Subcutaneous adipose tissue (tissue), 4 donors: ENCODE data around the gene NUDT7. TPM values are rescaled to one million over a fixed set of nuclear protein-coding genes. Genes with fewer than 3 reads are reported as not detected.

Experiments used
- CTCF ChIP-seq: fragments of 450-650 bp; IDR thresholded peaks from one replicate; pipeline ENCODE4 v1.5.1; 2016; ENCODE audit warnings: low read depth, mild to moderate bottlenecking, control low read depth, antibody characterized with exemption, moderate library complexity
- total RNA-seq, 4 donors: library from RNA; depleted of rRNA; stranded (reverse); fragments of >200 nt; gene quantifications; one replicate each; pipeline ENCODE4 v1.1.0, GENCODE V29; 2016

NUDT7 gene
- total RNA-seq, 4 donors from 2014 or later: 14.3 to 43.0 (median 17.5) TPM

GRCh38 chr16:77744141-77744540 is 21.8 kb downstream of the NUDT7 start:
- no peak for TF ChIP-seq CTCF

- TF ChIP-seq CTCF: no peak
These were observed 23.7 kb downstream of the NUDT7 start for GRCh38 chr16:77745972-77746371.

- TF ChIP-seq CTCF: no peak
These were observed 26.2 kb downstream of the NUDT7 start for GRCh38 chr16:77748421-77749005.

GRCh38 chr16:77749415-77749814 is 27.1 kb downstream of the NUDT7 start:
- no peak for TF ChIP-seq CTCF

- TF ChIP-seq CTCF: no peak
These were observed 35.7 kb downstream of the NUDT7 start for GRCh38 chr16:77758046-77758445.

GRCh38 chr16:77758508-77758907 is 36.2 kb downstream of the NUDT7 start:
- TF ChIP-seq CTCF: no peak

- no peak for TF ChIP-seq CTCF
These were observed 36.9 kb downstream of the NUDT7 start for GRCh38 chr16:77759201-77759600.
